ENCODE measurements around the gene ATXN7L3. TPM values are rescaled to one million over a fixed set of nuclear protein-coding genes. Genes with fewer than 3 reads are reported as not detected.

ATXN7L3 gene
- total RNA-seq, 1 donor from 2014 or later, result 32.4 TPM

- Histone ChIP-seq H3K4me3 (ENCODE audit: low read depth, low read length) (no peak overlapping the region), H3K27me3 (ENCODE audit: control insufficient read depth, insufficient read depth, low read length) (no peaks in the 10 kb centered on the region), H3K36me3 (ENCODE audit: control insufficient read depth, insufficient read depth, low read length) (peaks cover 3% of the 10 kb centered on the region)
- TF ChIP-seq CTCF (IDR thresholded peaks at IDR 0.05; ENCODE audit: insufficient read depth, low read length, severe bottlenecking), result no peak
- no peak for FAIRE-seq
- no peak for DNase-seq (ENCODE audit: low read depth)
Observed at GRCh38 chr17:44177640-44178039, 22.0 kb downstream of the ATXN7L3 start.

GRCh38 chr17:44176671-44177501, 22.8 kb downstream of the ATXN7L3 start:
- no peak for DNase-seq (ENCODE audit: low read depth)
- peaks cover 2% of the 10 kb centered on the region for H3K36me3 ChIP-seq (ENCODE audit: control insufficient read depth, insufficient read depth, low read length)
- no peaks in the 10 kb centered on the region for H3K27me3 ChIP-seq (ENCODE audit: control insufficient read depth, insufficient read depth, low read length)
- no peak for FAIRE-seq
- H3K4me3 ChIP-seq (ENCODE audit: low read depth, low read length), result no peak overlapping the region
- TF ChIP-seq CTCF (IDR thresholded peaks at IDR 0.05; ENCODE audit: insufficient read depth, low read length, severe bottlenecking), result no peak

- no peak overlapping the region for H3K4me3 ChIP-seq (ENCODE audit: low read depth, low read length)
- FAIRE-seq, result no peak
- H3K36me3 ChIP-seq (ENCODE audit: control insufficient read depth, insufficient read depth, low read length), result peaks cover 2% of the 10 kb centered on the region
- H3K27me3 ChIP-seq (ENCODE audit: control insufficient read depth, insufficient read depth, low read length), result no peaks in the 10 kb centered on the region
- no peak for DNase-seq (ENCODE audit: low read depth)
- TF ChIP-seq CTCF (IDR thresholded peaks at IDR 0.05; ENCODE audit: insufficient read depth, low read length, severe bottlenecking), result no peak
Observed at GRCh38 chr17:44176257-44176656, 23.4 kb downstream of the ATXN7L3 start.

- DNase-seq (ENCODE audit: low read depth), result no peak
- H3K27me3 ChIP-seq (ENCODE audit: control insufficient read depth, insufficient read depth, low read length), result no peaks in the 10 kb centered on the region
- no peak for TF ChIP-seq CTCF (IDR thresholded peaks at IDR 0.05; ENCODE audit: insufficient read depth, low read length, severe bottlenecking)
- no peak for FAIRE-seq
- H3K4me3 ChIP-seq (ENCODE audit: low read depth, low read length), result no peak overlapping the region
- peaks cover 2% of the 10 kb centered on the region for H3K36me3 ChIP-seq (ENCODE audit: control insufficient read depth, insufficient read depth, low read length)
Observed at GRCh38 chr17:44174427-44174826, 25.3 kb downstream of the ATXN7L3 start.

GRCh38 chr17:44171931-44172455, 27.7 kb downstream of the ATXN7L3 start:
- FAIRE-seq, result no peak
- H3K27me3 ChIP-seq (ENCODE audit: control insufficient read depth, insufficient read depth, low read length), result no peaks in the 10 kb centered on the region

More at GRCh38 chr17:44171931-44172455, 27.7 kb downstream of the ATXN7L3 start:
- no peak for DNase-seq (ENCODE audit: low read depth)
- Histone ChIP-seq H3K4me3 (ENCODE audit: low read depth, low read length) (no peak overlapping the region), H3K36me3 (ENCODE audit: control insufficient read depth, insufficient read depth, low read length) (no peaks in the 10 kb centered on the region)
- TF ChIP-seq CTCF (IDR thresholded peaks at IDR 0.05; ENCODE audit: insufficient read depth, low read length, severe bottlenecking), result no peak

All from bronchial epithelial cell (primary cell).